ENCODE measurements around the gene IVD.

- TF ChIP-seq ZBED1 (IDR thresholded peaks at IDR 0.05) (no peak), ILK (tag; IDR thresholded peaks at IDR 0.05; ENCODE audit: borderline replicate concordance, low read depth) (no peak), ZNF12 (CRISPR knock-in tag; IDR thresholded peaks at IDR 0.05) (no peak), NFE2L1 (tag; IDR thresholded peaks at IDR 0.05; ENCODE audit: borderline replicate concordance, low read depth) (no peak), CEBPG (CRISPR knock-in tag; IDR thresholded peaks at IDR 0.05) (no peak), CEBPG (tag; conservative IDR thresholded peaks at IDR 0.05 in 1 of 2, IDR thresholded peaks at IDR 0.05 in 1 of 2) (no peak), SMARCE1 (IDR thresholded peaks at IDR 0.05) (no peak), TRIM28 (IDR thresholded peaks at IDR 0.05) (no peak), ZBTB40 (IDR thresholded peaks at IDR 0.05) (no peak), ZBTB40 (CRISPR knock-in tag; IDR thresholded peaks at IDR 0.05) (no peak), ZBTB7A (IDR thresholded peaks at IDR 0.05; ENCODE audit: borderline replicate concordance, control insufficient read depth, low read depth, low read length) (no peak), POLR2A (conservative IDR thresholded peaks at IDR 0.05) (no peak), BRF1 (IDR thresholded peaks at IDR 0.05; ENCODE audit: borderline replicate concordance, extremely low read depth, insufficient read length) (no peak), HBP1 (CRISPR knock-in tag; IDR thresholded peaks at IDR 0.05) (no peak), CBX8 (IDR thresholded peaks at IDR 0.05; ENCODE audit: borderline replicate concordance, extremely low read depth, low read depth, low read length, poor library complexity, severe bottlenecking) (no peak), ESRRA (IDR thresholded peaks at IDR 0.05; ENCODE audit: borderline replicate concordance, low read depth) (no peak)
Observed at GRCh38 chr15:40467261-40467615, 61.6 kb downstream of the IVD start.
